Neural progenitor cell (in vitro differentiated cells): ENCODE data around the gene L3MBTL1. TPM values are rescaled to one million over a fixed set of nuclear protein-coding genes. Genes with fewer than 3 reads are reported as not detected.

Experiments used
- DNase-seq: peaks from one replicate; pipeline ENCODE4 v3.0.0-alpha.2; 2016; ENCODE audit warnings: low spot score
- H2AFZ ChIP-seq: fragments of 200-600 bp; sonication (generic); replicated peaks from 2 replicates; pipeline ENCODE4 v1.6.1; 2016; ENCODE audit warnings: antibody characterized with exemption
- H3F3A ChIP-seq: fragments of 200-600 bp; sonication (generic); 2 replicates; pipeline ENCODE4 v1.6.1; 2016; ENCODE audit warnings: antibody characterized with exemption, low read depth
- H3K27ac ChIP-seq: fragments of 200-600 bp; sonication (generic); 2 replicates; pipeline ENCODE4 v1.5.1; 2016; ENCODE audit warnings: mild to moderate bottlenecking
- H3K27me3 ChIP-seq: fragments of 200-600 bp; sonication (generic); 2 replicates; pipeline ENCODE4 v1.6.1; 2016; ENCODE audit warnings: mild to moderate bottlenecking, moderate library complexity
- H3K36me3 ChIP-seq: fragments of 200-600 bp; sonication (generic); 2 replicates; pipeline ENCODE4 v1.5.1; 2016
- H3K4me1 ChIP-seq: fragments of 200-600 bp; sonication (generic); 2 replicates; pipeline ENCODE4 v1.6.1; 2016; ENCODE audit warnings: mixed run types
- H3K4me2 ChIP-seq: fragments of 200-600 bp; sonication (generic); 2 replicates; pipeline ENCODE4 v1.6.1; 2016
- H3K4me3 ChIP-seq: fragments of 200-600 bp; sonication (generic); 2 replicates; pipeline ENCODE4 v1.5.1; 2016
- H3K79me2 ChIP-seq: fragments of 200-600 bp; sonication (generic); 2 replicates; pipeline ENCODE4 v1.6.1; 2016; ENCODE audit warnings: low read depth
- H3K9ac ChIP-seq: fragments of 200-600 bp; sonication (generic); 2 replicates; pipeline ENCODE4 v1.6.1; 2016
- H3K9me3 ChIP-seq: fragments of 200-600 bp; sonication (generic); 2 replicates; pipeline ENCODE4 v1.5.1; 2016; ENCODE audit warnings: low read depth
- H4K20me1 ChIP-seq: fragments of 200-600 bp; sonication (generic); 2 replicates; pipeline ENCODE4 v1.6.1; 2016; ENCODE audit warnings: low read depth
- H3K27ac Mint-ChIP-seq: 3 replicates; pipeline ENCODE4 v1.8.0; 2021; ENCODE audit warnings: mixed read lengths
- H3K27me3 Mint-ChIP-seq: 2 replicates; pipeline ENCODE4 v1.8.0; 2022; ENCODE audit warnings: low read depth, mild to moderate bottlenecking, inconsistent platforms, moderate library complexity, mixed read lengths; ENCODE audit not compliant: insufficient read depth
- H3K36me3 Mint-ChIP-seq: 3 replicates; pipeline ENCODE4 v1.8.0; 2021; ENCODE audit warnings: mixed read lengths
- H3K4me1 Mint-ChIP-seq: 3 replicates; pipeline ENCODE4 v1.8.0; 2021; ENCODE audit warnings: mixed read lengths
- H3K4me3 Mint-ChIP-seq: 3 replicates; pipeline ENCODE4 v1.8.0; 2021; ENCODE audit warnings: mild to moderate bottlenecking, moderate library complexity, mixed read lengths
- H3K9me3 Mint-ChIP-seq: 3 replicates; pipeline ENCODE4 v1.8.0; 2020; ENCODE audit warnings: mixed read lengths
- EZH2 ChIP-seq: fragments of 200-600 bp; sonication (generic); IDR thresholded peaks from 2 replicates; pipeline ENCODE4 v1.6.1; 2017; ENCODE audit warnings: antibody characterized with exemption, mild to moderate bottlenecking, moderate library complexity
- EZH2phosphoT487 ChIP-seq: fragments of 200-600 bp; sonication (generic); IDR thresholded peaks from 2 replicates; pipeline ENCODE4 v1.6.1; 2017; ENCODE audit warnings: antibody characterized with exemption
- total RNA-seq: library from RNA; depleted of rRNA; stranded (reverse); fragments of >200 nt; gene quantifications from 2 replicates; pipeline ENCODE4 v1.2.3, GENCODE V29; 2015; ENCODE audit warnings: low replicate concordance
- TF ChIP-seq, protein P1 (sequence below): fragments of 200-600 bp; sonication (generic); IDR thresholded peaks from 2 replicates; pipeline ENCODE4 v1.5.1; 2017; ENCODE audit warnings: antibody characterized with exemption, mild to moderate bottlenecking

L3MBTL1 gene
- total RNA-seq, 1 donor from 2014 or later = 27.6 TPM

DNA sequence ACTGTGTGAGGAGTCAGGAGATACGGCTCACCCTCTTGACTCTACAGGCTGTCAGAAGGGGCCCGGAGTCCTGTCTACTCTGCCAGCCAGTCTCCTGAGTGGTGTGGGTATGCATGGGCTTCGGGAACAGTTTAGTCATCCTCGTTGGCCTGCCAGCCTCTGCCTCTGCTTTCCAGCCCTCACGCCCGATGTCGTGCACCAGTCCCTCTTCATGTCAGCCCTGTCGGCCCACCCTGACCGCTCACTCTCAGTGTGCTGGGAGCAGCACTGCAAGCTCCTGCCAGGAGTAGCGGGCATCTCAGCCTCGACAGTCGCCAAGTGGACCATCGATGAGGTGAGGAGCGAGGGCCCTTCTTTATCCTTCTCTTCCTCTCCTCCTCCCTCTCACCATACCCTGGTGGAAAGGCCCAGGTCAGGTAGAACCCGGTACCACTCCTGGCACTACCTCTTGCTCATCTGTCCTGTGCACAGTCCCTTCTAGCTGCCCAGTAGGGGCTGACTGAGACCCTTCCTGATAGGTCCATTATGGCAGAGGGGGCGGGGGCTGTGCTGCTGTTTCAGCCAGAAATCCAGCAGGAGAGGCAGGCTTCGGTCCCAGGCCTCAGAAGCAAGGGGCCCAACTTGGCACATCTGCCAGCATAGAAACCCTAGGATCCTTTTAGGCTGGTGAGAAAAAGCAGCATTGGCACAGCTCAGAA lies 32.6 kb downstream of the L3MBTL1 start:
- no peaks in the 10 kb centered on the region for H3K9me3 Mint-ChIP-seq

DNA sequence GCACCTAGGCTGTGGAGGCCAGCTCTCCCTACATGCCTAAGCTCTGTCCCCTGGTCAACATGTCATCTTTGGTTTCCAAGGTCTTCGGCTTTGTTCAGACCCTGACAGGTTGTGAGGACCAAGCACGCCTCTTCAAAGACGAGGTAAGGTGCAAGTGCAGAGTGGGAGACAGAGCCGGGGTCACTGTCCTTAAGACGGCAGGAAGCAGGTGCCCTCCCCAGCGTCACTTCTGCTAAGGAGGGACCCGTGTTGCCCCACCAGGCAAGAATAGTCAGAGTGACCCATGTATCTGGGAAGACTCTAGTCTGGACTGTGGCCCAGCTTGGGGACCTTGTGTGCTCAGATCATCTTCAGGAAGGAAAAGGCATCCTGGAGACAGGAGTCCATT lies 33.2 kb downstream of the L3MBTL1 start:
- no peaks in the 10 kb centered on the region for H3K27me3 ChIP-seq
- peaks cover 10% of the 10 kb centered on the region for H3K36me3 Mint-ChIP-seq
- no peaks in the 10 kb centered on the region for H3K9me3 Mint-ChIP-seq
- no peaks in the 10 kb centered on the region for H4K20me1 ChIP-seq
- no peak overlapping the region for H3K9ac ChIP-seq
- no peaks in the 10 kb centered on the region for H3K79me2 ChIP-seq
- no peak overlapping the region for H3K27ac ChIP-seq
- no peak for DNase-seq
- no peaks in the 10 kb centered on the region for H3K4me1 Mint-ChIP-seq
- H2AFZ ChIP-seq = no peak overlapping the region
- H3K36me3 ChIP-seq = no peaks in the 10 kb centered on the region
- TF ChIP-seq, protein P1, sequence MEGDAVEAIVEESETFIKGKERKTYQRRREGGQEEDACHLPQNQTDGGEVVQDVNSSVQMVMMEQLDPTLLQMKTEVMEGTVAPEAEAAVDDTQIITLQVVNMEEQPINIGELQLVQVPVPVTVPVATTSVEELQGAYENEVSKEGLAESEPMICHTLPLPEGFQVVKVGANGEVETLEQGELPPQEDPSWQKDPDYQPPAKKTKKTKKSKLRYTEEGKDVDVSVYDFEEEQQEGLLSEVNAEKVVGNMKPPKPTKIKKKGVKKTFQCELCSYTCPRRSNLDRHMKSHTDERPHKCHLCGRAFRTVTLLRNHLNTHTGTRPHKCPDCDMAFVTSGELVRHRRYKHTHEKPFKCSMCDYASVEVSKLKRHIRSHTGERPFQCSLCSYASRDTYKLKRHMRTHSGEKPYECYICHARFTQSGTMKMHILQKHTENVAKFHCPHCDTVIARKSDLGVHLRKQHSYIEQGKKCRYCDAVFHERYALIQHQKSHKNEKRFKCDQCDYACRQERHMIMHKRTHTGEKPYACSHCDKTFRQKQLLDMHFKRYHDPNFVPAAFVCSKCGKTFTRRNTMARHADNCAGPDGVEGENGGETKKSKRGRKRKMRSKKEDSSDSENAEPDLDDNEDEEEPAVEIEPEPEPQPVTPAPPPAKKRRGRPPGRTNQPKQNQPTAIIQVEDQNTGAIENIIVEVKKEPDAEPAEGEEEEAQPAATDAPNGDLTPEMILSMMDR = no peak
- TF ChIP-seq EZH2 = no peak
- no peak for TF ChIP-seq EZH2phosphoT487
- no peak overlapping the region for H3K4me3 ChIP-seq
- no peaks in the 10 kb centered on the region for H3F3A ChIP-seq
- no peak overlapping the region for H3K4me2 ChIP-seq
- H3K9me3 ChIP-seq = no peaks in the 10 kb centered on the region
- no peak overlapping the region for H3K27ac Mint-ChIP-seq
- H3K4me1 ChIP-seq = no peaks in the 10 kb centered on the region
- H3K27me3 Mint-ChIP-seq = peaks cover 2% of the 10 kb centered on the region
- H3K4me3 Mint-ChIP-seq = no peak overlapping the region

More for the DNA sequence above, 32.6 kb downstream of the L3MBTL1 start:
- Mint-ChIP-seq H3K27me3 (peaks cover 2% of the 10 kb centered on the region), H3K27ac (no peak overlapping the region), H3K4me3 (no peak overlapping the region), H3K4me1 (no peaks in the 10 kb centered on the region), H3K36me3 (peaks cover 7% of the 10 kb centered on the region)
- H3F3A ChIP-seq = no peaks in the 10 kb centered on the region
- no peak overlapping the region for H3K4me2 ChIP-seq
- no peak overlapping the region for H3K27ac ChIP-seq
- H4K20me1 ChIP-seq = no peaks in the 10 kb centered on the region
- DNase-seq = no peak
- no peaks in the 10 kb centered on the region for H3K9me3 ChIP-seq
- H3K27me3 ChIP-seq = no peaks in the 10 kb centered on the region
- TF ChIP-seq EZH2 = no peak
- TF ChIP-seq, protein P1 = no peak
- no peak for TF ChIP-seq EZH2phosphoT487
- no peaks in the 10 kb centered on the region for H3K79me2 ChIP-seq
- no peaks in the 10 kb centered on the region for H3K4me1 ChIP-seq
- H3K36me3 ChIP-seq = no peaks in the 10 kb centered on the region
- no peak overlapping the region for H2AFZ ChIP-seq
- H3K9ac ChIP-seq = no peak overlapping the region
- H3K4me3 ChIP-seq = no peak overlapping the region

DNA sequence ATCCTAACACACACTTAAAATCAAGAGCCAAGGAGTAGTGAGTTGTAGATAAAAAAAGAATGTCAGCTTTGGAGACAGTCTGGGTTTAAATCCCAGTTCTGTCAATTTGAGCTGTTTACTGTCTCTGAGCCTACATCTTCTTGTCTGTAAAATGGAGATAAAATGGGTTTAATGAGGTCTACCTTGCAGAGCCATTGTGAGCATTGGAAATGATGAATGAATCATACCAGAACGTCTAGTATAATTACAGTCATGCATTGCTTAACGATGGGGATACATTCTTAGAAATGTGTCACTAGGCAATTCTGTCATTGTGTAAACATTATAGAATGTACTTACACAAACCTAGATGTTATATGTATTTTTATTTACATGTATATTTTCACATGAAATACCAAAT lies 33.7 kb downstream of the L3MBTL1 start:
- no peak overlapping the region for H3K4me2 ChIP-seq
- H3K4me3 Mint-ChIP-seq = no peak overlapping the region
- no peaks in the 10 kb centered on the region for H3K36me3 ChIP-seq
- DNase-seq = no peak
- no peaks in the 10 kb centered on the region for H4K20me1 ChIP-seq
- H3K27ac Mint-ChIP-seq = no peak overlapping the region
- peaks cover 10% of the 10 kb centered on the region for H3K36me3 Mint-ChIP-seq
- H3K27me3 ChIP-seq = no peaks in the 10 kb centered on the region
- no peaks in the 10 kb centered on the region for H3K9me3 Mint-ChIP-seq
- no peaks in the 10 kb centered on the region for H3F3A ChIP-seq
- no peak overlapping the region for H3K4me3 ChIP-seq
- no peaks in the 10 kb centered on the region for H3K79me2 ChIP-seq
- H3K4me1 ChIP-seq = no peaks in the 10 kb centered on the region
- H3K4me1 Mint-ChIP-seq = no peaks in the 10 kb centered on the region
- no peaks in the 10 kb centered on the region for H3K9me3 ChIP-seq
- no peak overlapping the region for H3K9ac ChIP-seq
- H3K27ac ChIP-seq = no peak overlapping the region
- H3K27me3 Mint-ChIP-seq = peaks cover 2% of the 10 kb centered on the region
- no peak overlapping the region for H2AFZ ChIP-seq
- TF ChIP-seq EZH2 (no peak), EZH2phosphoT487 (no peak)
- TF ChIP-seq, protein P1 = no peak
